Adrenal gland (tissue), 12 donors: ENCODE data around the gene SPATA6. TPM values are rescaled to one million over a fixed set of nuclear protein-coding genes. Genes with fewer than 3 reads are reported as not detected.

Experiments used
- DNase-seq, 7 donors: peaks; one replicate each; pipeline ENCODE4 v3.0.0-alpha.2; 2019 to 2020
- H3K27ac ChIP-seq, 5 donors: fragments of 200-600 bp; sonication (generic) in 4 of 5; 1 replicate in 3 of 5; 2 replicates in 2 of 5; pipeline versions ENCODE4 v1.5.1 to v1.8.0; 2016 to 2020; ENCODE audit warnings: mild to moderate bottlenecking in 1 of 5
- H3K27me3 ChIP-seq: fragments of 200-600 bp; 2 replicates; pipeline ENCODE4 v1.8.0; 2021
- H3K36me3 ChIP-seq, 2 donors: fragments of 200-600 bp; replicated peaks in 1 of 2; 1 replicate in 1 of 2; 2 replicates in 1 of 2; pipeline versions ENCODE4 v1.5.1 to v1.8.0; 2018 to 2022
- H3K4me1 ChIP-seq, 2 donors: fragments of 200-600 bp; replicated peaks in 1 of 2; 1 replicate in 1 of 2; 2 replicates in 1 of 2; pipeline versions ENCODE4 v1.5.1 to v1.8.0; 2018 to 2021
- H3K4me3 ChIP-seq, 4 donors: fragments of 200-600 bp; sonication (generic) in 3 of 4; one replicate each; pipeline ENCODE4 v1.5.1; 2016 to 2018
- H3K9me3 ChIP-seq, 3 donors: fragments of 200-600 bp; sonication (generic) in 1 of 3; replicated peaks in 1 of 3; 1 replicate in 2 of 3; 2 replicates in 1 of 3; pipeline versions ENCODE4 v1.5.1 to v1.8.0; 2016 to 2021
- POLR2A ChIP-seq, 2 donors: fragments of 450-650 bp; IDR thresholded peaks; one replicate each; pipeline ENCODE4 v1.6.1; 2017; ENCODE audit warnings: antibody characterized with exemption in 2 of 2, mild to moderate bottlenecking in 2 of 2, moderate library complexity in 1 of 2
- WGBS, 4 donors: extraction: QIAGEN DNeasy Blood & Tissue Kit in 2 of 4; methylation state at CpG; one replicate each; pipeline versions ENCODE4 v1.1.5 to v1.1.7; 2013 to 2017; 5-methylcytosine and 5-hydroxymethylcytosine counted together
- intact Hi-C, 2 donors: fragments of 100-400 bp; cut with DNase I; formaldehyde crosslinking; loops; one replicate each; pipeline versions ENCODE4 v1.14.1 to v1.15.0; 2022 to 2023
- polyA plus RNA-seq, 3 donors: library from polyadenylated mRNA; stranded (reverse); fragments of 200-250 nt in 2 of 3; fragments of 350-450 nt in 1 of 3; fragmentation: Illumina TruSeq in 1 of 3; extraction: RNeasy Lipid Tissue Mini Kit (QIAGEN cat#74804) in 1 of 3; gene quantifications; one replicate each; pipeline ENCODE4 v1.2.3, GENCODE V29; 2013 to 2014
- total RNA-seq, 9 donors: library from RNA; depleted of rRNA in 4 of 9; stranded (reverse); fragments of >200 nt in 4 of 9; fragments of 120-200 nt in 1 of 9; fragmentation: NEBNext Ultra II Directional in 1 of 9; extraction: Animal tissue kit (Norgen Biotek cat#: 25700) in 1 of 9; gene quantifications; one replicate each; pipeline versions ENCODE4 v1.1.0 to v1.2.4, GENCODE V29; 2013 to 2023
- TF ChIP-seq, protein P1 (sequence below), 6 experiments: fragments of 450-650 bp in 4 of 6; fragments of 200-600 bp in 2 of 6; sonication (generic) in 1 of 6; IDR thresholded peaks; 1 replicate in 5 of 6; 2 replicates in 1 of 6; pipeline versions ENCODE4 v1.5.1 to v1.8.0; 2016 to 2021; ENCODE audit warnings: antibody characterized with exemption in 6 of 6, mild to moderate bottlenecking in 2 of 6, moderate library complexity in 1 of 6
- donor health status: healthy with polysubstance abuse.
- donor health status: Bipolar disorder and iron deficiency.
- donor health status: DM: yes; HTN: yes; CAD: no.
- donor health status: DM: no; HTN: no; CAD: no.
- donor health status: DM: no; HTN: no; CAD: no.
- donor health status: DM: yes; HTN: yes; CAD: no.

The SPATA6 gene
- total and polyA plus RNA-seq, 12 donors: 7.3 to 54.3 (median 20.5) TPM

DNA sequence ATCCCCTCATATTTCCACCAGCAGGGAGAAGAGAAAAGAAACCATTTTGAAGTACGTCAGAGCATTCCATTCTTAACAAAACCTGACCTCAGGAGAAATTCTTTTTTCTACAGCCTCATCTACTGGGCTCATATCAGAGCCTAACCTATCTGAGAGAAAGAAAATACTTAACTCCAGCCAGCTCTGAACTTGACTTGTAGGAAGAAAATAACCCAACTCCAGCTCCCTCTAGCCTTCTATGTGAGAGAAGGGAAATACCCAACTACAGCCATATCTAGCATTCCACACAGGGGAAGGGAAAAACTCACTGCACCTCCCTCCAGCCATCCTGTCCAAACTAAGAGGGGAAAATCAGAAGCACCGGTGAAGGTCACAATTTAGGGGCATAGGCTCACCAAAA is 57.7 kb downstream of the SPATA6 start:
- intact Hi-C loops: no loop called here
- no peaks in the 10 kb centered on the region for H3K27me3 ChIP-seq
- 48 to 59% (median 52%) methylated on average over 2 of the region's 2 CpGs for WGBS, 4 donors
- no peak overlapping the region for H3K4me3 ChIP-seq
- H3K27ac ChIP-seq: peak overlapping the region; percentile 3 to 78 (median 42)
- TF ChIP-seq, protein P1, sequence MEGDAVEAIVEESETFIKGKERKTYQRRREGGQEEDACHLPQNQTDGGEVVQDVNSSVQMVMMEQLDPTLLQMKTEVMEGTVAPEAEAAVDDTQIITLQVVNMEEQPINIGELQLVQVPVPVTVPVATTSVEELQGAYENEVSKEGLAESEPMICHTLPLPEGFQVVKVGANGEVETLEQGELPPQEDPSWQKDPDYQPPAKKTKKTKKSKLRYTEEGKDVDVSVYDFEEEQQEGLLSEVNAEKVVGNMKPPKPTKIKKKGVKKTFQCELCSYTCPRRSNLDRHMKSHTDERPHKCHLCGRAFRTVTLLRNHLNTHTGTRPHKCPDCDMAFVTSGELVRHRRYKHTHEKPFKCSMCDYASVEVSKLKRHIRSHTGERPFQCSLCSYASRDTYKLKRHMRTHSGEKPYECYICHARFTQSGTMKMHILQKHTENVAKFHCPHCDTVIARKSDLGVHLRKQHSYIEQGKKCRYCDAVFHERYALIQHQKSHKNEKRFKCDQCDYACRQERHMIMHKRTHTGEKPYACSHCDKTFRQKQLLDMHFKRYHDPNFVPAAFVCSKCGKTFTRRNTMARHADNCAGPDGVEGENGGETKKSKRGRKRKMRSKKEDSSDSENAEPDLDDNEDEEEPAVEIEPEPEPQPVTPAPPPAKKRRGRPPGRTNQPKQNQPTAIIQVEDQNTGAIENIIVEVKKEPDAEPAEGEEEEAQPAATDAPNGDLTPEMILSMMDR (IDR thresholded peaks at IDR 0.05): no peak
- TF ChIP-seq POLR2A (IDR thresholded peaks at IDR 0.05): no peak
- no peaks in the 10 kb centered on the region for H3K36me3 ChIP-seq
- no peak for DNase-seq
- peaks cover 8 to 10% of the 10 kb centered on the region in 2 donors for H3K4me1 ChIP-seq
- H3K9me3 ChIP-seq: no peaks in the 10 kb centered on the region

DNA sequence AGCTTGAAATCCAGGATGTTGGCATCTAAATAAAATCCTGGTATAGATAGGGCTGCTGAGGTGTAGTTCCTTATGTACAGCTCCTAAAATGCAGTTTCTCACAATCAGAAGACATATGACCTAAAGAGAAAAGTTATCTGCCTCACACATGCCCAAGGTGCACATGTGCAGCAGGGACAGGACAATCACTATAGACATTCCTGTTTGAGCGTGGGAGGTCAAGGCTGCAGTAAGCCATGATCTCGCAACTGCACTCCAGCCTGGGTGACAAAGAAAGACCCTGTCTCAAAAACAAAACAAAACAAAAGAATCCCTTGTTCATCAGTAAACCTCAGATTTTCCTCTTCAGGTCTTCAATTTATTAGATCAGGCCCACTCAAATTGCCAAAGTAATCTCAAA is 66.1 kb downstream of the SPATA6 start:
- no peak for DNase-seq
- H3K36me3 ChIP-seq: no peaks in the 10 kb centered on the region
- WGBS, 4 donors: 77 to 89% (median 85%) methylated on average over 2 of the region's 2 CpGs
- no peak overlapping the region for H3K4me3 ChIP-seq
- H3K4me1 ChIP-seq: no peaks in the 10 kb centered on the region
- intact Hi-C loops: no loop called here
- TF ChIP-seq, protein P1 (IDR thresholded peaks at IDR 0.05): no peak
- no peak for TF ChIP-seq POLR2A (IDR thresholded peaks at IDR 0.05)
- H3K9me3 ChIP-seq: no peaks in the 10 kb centered on the region
- no peak overlapping the region for H3K27ac ChIP-seq
- H3K27me3 ChIP-seq: no peaks in the 10 kb centered on the region

DNA sequence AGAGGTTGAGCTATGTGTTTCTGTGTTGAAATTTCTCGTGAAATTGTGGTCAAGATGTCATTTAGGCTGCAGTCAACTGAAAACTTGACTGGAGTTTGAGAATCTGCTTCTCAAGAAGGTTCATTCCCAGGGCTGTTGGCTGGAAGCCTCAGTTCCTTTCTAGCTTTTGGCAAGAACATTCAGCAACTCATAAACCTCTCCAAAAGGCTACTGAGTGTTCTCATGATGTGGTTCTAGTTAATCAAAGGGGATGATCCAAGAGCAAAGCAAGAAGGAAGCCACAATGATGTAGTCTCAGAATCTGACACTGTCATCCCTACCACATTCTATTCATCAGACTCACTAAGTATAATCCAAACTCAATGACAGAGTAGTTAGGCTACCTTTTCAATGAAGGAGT is 66.6 kb downstream of the SPATA6 start:
- no peaks in the 10 kb centered on the region for H3K27me3 ChIP-seq
- no peaks in the 10 kb centered on the region for H3K36me3 ChIP-seq
- H3K4me1 ChIP-seq: no peaks in the 10 kb centered on the region
- no peak overlapping the region for H3K4me3 ChIP-seq
- 90 to 95% (median 93%) methylated on average over 1 of the region's 1 CpG for WGBS, 4 donors
- intact Hi-C loops: no loop called here
- no peak overlapping the region for H3K27ac ChIP-seq
- no peaks in the 10 kb centered on the region for H3K9me3 ChIP-seq
- no peak for TF ChIP-seq POLR2A (IDR thresholded peaks at IDR 0.05)
- TF ChIP-seq, protein P1 (IDR thresholded peaks at IDR 0.05): no peak
- no peak for DNase-seq

DNA sequence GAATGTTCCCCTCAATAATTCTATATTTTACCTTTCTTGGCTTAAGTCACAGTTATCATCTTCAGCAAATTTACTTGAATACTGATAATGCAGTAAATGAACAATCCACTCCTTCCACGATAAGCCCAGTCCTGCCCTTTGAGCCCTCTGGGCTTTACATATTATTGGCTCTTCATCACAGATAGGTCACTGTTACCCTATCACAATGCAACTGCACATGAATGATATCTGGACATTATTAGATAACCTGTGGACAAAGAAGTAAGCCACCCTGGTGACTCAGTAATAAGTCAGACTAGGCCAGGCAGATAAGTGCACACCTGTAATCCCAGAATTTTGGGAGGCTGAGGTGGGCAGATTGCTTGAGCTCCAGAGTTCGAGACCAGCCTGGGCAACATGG is 69.4 kb downstream of the SPATA6 start:
- no peaks in the 10 kb centered on the region for H3K4me1 ChIP-seq
- WGBS, 4 donors: 85 to 92% (median 87%) methylated on average over 2 of the region's 2 CpGs
- no peaks in the 10 kb centered on the region for H3K36me3 ChIP-seq
- no peaks in the 10 kb centered on the region for H3K27me3 ChIP-seq
- H3K9me3 ChIP-seq: no peaks in the 10 kb centered on the region
- DNase-seq: no peak
- H3K4me3 ChIP-seq: no peak overlapping the region
- TF ChIP-seq, protein P1 (IDR thresholded peaks at IDR 0.05): no peak
- no peak for TF ChIP-seq POLR2A (IDR thresholded peaks at IDR 0.05)
- intact Hi-C loops: no loop called here
- H3K27ac ChIP-seq: no peak overlapping the region
